Osteoblast (primary cell): ENCODE results near the gene PRKN. TPM values are rescaled to one million over a fixed set of nuclear protein-coding genes. Genes with fewer than 3 reads are reported as not detected.

Source experiments
- DNase-seq: peaks from one replicate; pipeline ENCODE4 v3.0.0; 2011; ENCODE audit warnings: low spot score, mixed read lengths; ENCODE audit not compliant: insufficient read length; ENCODE audit errors: missing footprints
- H2AFZ ChIP-seq: 2 replicates; pipeline ENCODE4 v1.6.0; 2011; ENCODE audit warnings: mild to moderate bottlenecking, low read length
- H3K27ac ChIP-seq: 2 replicates; pipeline ENCODE4 v1.5.1; 2011; ENCODE audit warnings: mild to moderate bottlenecking, low read depth, low read length, moderate library complexity
- H3K27me3 ChIP-seq: 2 replicates; pipeline ENCODE4 v1.6.0; 2012; ENCODE audit warnings: mild to moderate bottlenecking, control low read depth, inconsistent platforms, low read length, moderate library complexity; ENCODE audit not compliant: insufficient read depth
- H3K36me3 ChIP-seq: 2 replicates; pipeline ENCODE4 v1.5.1; 2011; ENCODE audit warnings: mild to moderate bottlenecking, low read length, control low read depth, moderate library complexity; ENCODE audit not compliant: insufficient read depth
- H3K4me1 ChIP-seq: 2 replicates; pipeline ENCODE4 v1.5.1; 2011; ENCODE audit warnings: mild to moderate bottlenecking, low read length, control low read depth, moderate library complexity; ENCODE audit not compliant: insufficient read depth
- H3K4me2 ChIP-seq: 2 replicates; pipeline ENCODE4 v1.6.0; 2011; ENCODE audit warnings: mild to moderate bottlenecking, low read length; ENCODE audit not compliant: insufficient read depth
- H3K4me3 ChIP-seq: fragments of 200-600 bp; sonication (generic); 3 replicates; pipeline ENCODE4 v1.5.1; 2012; ENCODE audit warnings: mild to moderate bottlenecking, low read length, inconsistent platforms; ENCODE audit not compliant: insufficient read depth
- H3K79me2 ChIP-seq: 2 replicates; pipeline ENCODE4 v1.6.0; 2012; ENCODE audit warnings: mild to moderate bottlenecking, low read length, control low read depth, inconsistent platforms; ENCODE audit not compliant: insufficient read depth
- H3K9me3 ChIP-seq: 2 replicates; pipeline ENCODE4 v1.5.1; 2011; ENCODE audit warnings: low read depth, low read length, control low read depth
- H4K20me1 ChIP-seq: 2 replicates; pipeline ENCODE4 v1.6.0; 2012; ENCODE audit warnings: mild to moderate bottlenecking, low read length, control low read depth; ENCODE audit not compliant: insufficient read depth
- CTCF ChIP-seq: IDR thresholded peaks from 2 replicates; pipeline ENCODE4 v1.5.1; 2011; ENCODE audit warnings: mild to moderate bottlenecking, low read depth, low read length, moderate library complexity; ENCODE audit errors: extremely low read depth
- total RNA-seq: library from RNA; depleted of rRNA; stranded (reverse); fragments of >200 nt; gene quantifications from 2 replicates; pipeline ENCODE4 v1.2.3, GENCODE V29; 2012

PRKN gene
- total RNA-seq, 1 donor = 2.9 TPM

GRCh38 chr6:162261598-162261997 is 466.0 kb downstream of the PRKN start:
- Histone ChIP-seq H2AFZ (no peak overlapping the region), H3K27ac (no peak overlapping the region), H3K27me3 (no peaks in the 10 kb centered on the region), H3K4me1 (no peaks in the 10 kb centered on the region), H3K9me3 (peaks cover 2% of the 10 kb centered on the region), H3K4me2 (no peak overlapping the region), H3K4me3 (no peak overlapping the region), H4K20me1 (no peaks in the 10 kb centered on the region), H3K36me3 (no peaks in the 10 kb centered on the region), H3K79me2 (no peaks in the 10 kb centered on the region)
- no peak for TF ChIP-seq CTCF
- peak; percentile 26 for DNase-seq

DNA sequence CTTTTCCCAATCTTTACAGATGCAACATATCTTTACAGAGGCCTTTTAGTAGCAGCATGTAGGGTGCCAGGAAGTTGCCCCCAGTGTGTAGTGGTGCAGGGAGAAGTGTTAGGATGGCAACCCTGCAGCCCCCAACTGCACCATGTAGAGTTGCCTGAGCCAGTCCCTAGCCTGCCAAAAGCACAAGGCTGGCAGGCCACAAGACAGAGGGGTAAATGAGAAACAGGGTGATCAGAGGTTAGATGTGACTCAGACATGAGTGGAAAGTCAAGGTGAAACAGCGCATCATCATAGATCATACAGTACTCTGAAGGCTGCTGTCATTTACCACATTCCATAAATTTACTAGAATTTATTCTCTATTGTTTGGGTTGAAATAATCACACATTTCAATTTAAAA is 467.5 kb downstream of the PRKN start:
- no peak overlapping the region for H3K4me2 ChIP-seq
- no peak overlapping the region for H2AFZ ChIP-seq
- no peak for DNase-seq
- TF ChIP-seq CTCF = no peak
- H4K20me1 ChIP-seq = no peaks in the 10 kb centered on the region
- no peak overlapping the region for H3K27ac ChIP-seq
- no peaks in the 10 kb centered on the region for H3K4me1 ChIP-seq
- peaks cover 2% of the 10 kb centered on the region for H3K9me3 ChIP-seq
- no peaks in the 10 kb centered on the region for H3K27me3 ChIP-seq
- H3K4me3 ChIP-seq = no peak overlapping the region
- H3K79me2 ChIP-seq = no peaks in the 10 kb centered on the region
- H3K36me3 ChIP-seq = no peaks in the 10 kb centered on the region

DNA sequence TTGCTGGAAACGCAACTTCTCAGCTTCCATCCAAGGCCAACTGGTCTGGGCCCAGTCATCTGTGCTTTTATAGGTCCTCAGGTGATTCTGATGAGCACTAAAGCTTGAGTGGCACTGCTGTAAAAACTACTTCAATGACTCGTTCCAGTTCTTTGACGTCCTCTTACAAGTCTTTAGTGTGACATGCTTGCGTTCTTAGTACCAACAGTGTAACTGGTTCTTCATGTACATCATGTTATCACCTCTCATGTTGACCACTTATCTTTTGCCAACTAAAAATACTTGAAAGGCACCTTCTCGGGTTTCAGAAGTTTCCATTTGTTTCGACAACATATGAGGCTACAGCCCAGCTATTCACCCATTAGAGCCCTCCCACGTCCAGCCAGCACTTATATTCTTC is 468.9 kb downstream of the PRKN start:
- Histone ChIP-seq H4K20me1 (no peaks in the 10 kb centered on the region), H3K36me3 (no peaks in the 10 kb centered on the region), H2AFZ (no peak overlapping the region), H3K79me2 (no peaks in the 10 kb centered on the region), H3K27me3 (no peaks in the 10 kb centered on the region), H3K9me3 (peaks cover 4% of the 10 kb centered on the region), H3K4me2 (no peak overlapping the region), H3K4me1 (no peaks in the 10 kb centered on the region), H3K4me3 (no peak overlapping the region), H3K27ac (no peak overlapping the region)
- no peak for DNase-seq
- no peak for TF ChIP-seq CTCF

DNA sequence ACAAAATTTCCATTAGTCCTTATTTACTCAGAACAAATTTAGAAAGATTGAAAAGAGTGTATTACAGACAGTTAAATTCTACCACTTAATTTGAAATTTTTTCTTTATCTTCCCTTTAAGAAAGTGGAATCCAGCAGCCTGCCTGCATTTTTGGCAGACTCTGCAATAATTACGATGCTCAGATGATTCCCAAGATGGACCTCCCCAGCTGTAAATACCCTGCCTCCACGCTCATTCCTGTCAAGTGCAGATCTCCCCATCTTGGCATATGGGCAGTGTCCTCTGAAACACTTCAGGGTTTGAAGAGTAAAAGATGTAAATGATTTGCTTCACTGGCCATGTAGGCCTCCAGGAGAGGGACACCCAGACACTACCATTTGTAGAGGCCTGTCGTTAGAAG is 471.2 kb downstream of the PRKN start:
- TF ChIP-seq CTCF = no peak
- no peak overlapping the region for H2AFZ ChIP-seq

More for the DNA sequence above, 471.2 kb downstream of the PRKN start:
- Histone ChIP-seq H3K36me3 (no peaks in the 10 kb centered on the region), H3K27me3 (no peaks in the 10 kb centered on the region), H4K20me1 (no peaks in the 10 kb centered on the region), H3K79me2 (no peaks in the 10 kb centered on the region), H3K27ac (no peak overlapping the region), H3K4me3 (no peak overlapping the region), H3K9me3 (peaks cover 6% of the 10 kb centered on the region), H3K4me2 (no peak overlapping the region), H3K4me1 (no peaks in the 10 kb centered on the region)
- DNase-seq = no peak
